Upper lobe of right lung (tissue), 1 donor: ENCODE results near the gene RINL. TPM values are rescaled to one million over a fixed set of nuclear protein-coding genes. Genes with fewer than 3 reads are reported as not detected.

Experiments used
- ATAC-seq: fragments of 200-7000 bp; cut with Tn5 transposase; one replicate; pipeline ENCODE4 v1.9.1; 2020; ENCODE audit warnings: mild to moderate bottlenecking, moderate library complexity
- DNase-seq: peaks from one replicate; pipeline ENCODE4 v3.0.0-alpha.2; 2020
- H3K27ac ChIP-seq: fragments of 200-600 bp; one replicate; pipeline ENCODE4 v1.8.0; 2022
- H3K27me3 ChIP-seq: fragments of 200-600 bp; one replicate; pipeline ENCODE4 v1.8.0; 2022; ENCODE audit warnings: mild to moderate bottlenecking
- H3K36me3 ChIP-seq: fragments of 200-600 bp; one replicate; pipeline ENCODE4 v1.8.0; 2022
- H3K4me1 ChIP-seq: fragments of 200-600 bp; one replicate; pipeline ENCODE4 v1.8.0; 2022
- H3K4me3 ChIP-seq: fragments of 200-600 bp; one replicate; pipeline ENCODE4 v1.8.0; 2022; ENCODE audit warnings: mild to moderate bottlenecking
- H3K9me3 ChIP-seq: fragments of 200-600 bp; one replicate; pipeline ENCODE4 v1.8.0; 2022
- CTCF ChIP-seq: fragments of 200-600 bp; IDR thresholded peaks from one replicate; pipeline ENCODE4 v1.8.0; 2022; ENCODE audit warnings: antibody characterized with exemption
- intact Hi-C: fragments of 100-400 bp; cut with DNase I; formaldehyde crosslinking; loops from one replicate; pipeline ENCODE4 v1.11.0; 2022
- total RNA-seq: library from RNA; stranded (reverse); fragmentation: NEBNext Ultra II Directional; extraction: Animal tissue kit (Norgen Biotek cat#: 25700); gene quantifications from one replicate; pipeline ENCODE4 v1.2.1, GENCODE V29; 2021
- donor health status: DM: no; HTN: yes; CAD: no; lungs with severe emphysema.

Gene RINL
- total RNA-seq, 1 donor from 2014 or later, result 12.0 TPM

GRCh38 chr19:38908911-38909310 lies 30.8 kb upstream of the RINL start:
- peaks cover 30% of the 10 kb centered on the region for H3K36me3 ChIP-seq
- no peaks in the 10 kb centered on the region for H3K9me3 ChIP-seq
- H3K4me3 ChIP-seq, result no peak overlapping the region
- DNase-seq (no peak), ATAC-seq (no peak)
- no peaks in the 10 kb centered on the region for H3K4me1 ChIP-seq
- intact Hi-C loops, result no loop called here
- no peak for TF ChIP-seq CTCF
- H3K27me3 ChIP-seq, result no peaks in the 10 kb centered on the region
- H3K27ac ChIP-seq, result no peak overlapping the region

- Histone ChIP-seq H3K4me1 (no peaks in the 10 kb centered on the region), H3K4me3 (no peak overlapping the region), H3K27ac (no peak overlapping the region), H3K9me3 (no peaks in the 10 kb centered on the region), H3K27me3 (no peaks in the 10 kb centered on the region), H3K36me3 (peaks cover 30% of the 10 kb centered on the region)
- TF ChIP-seq CTCF, result no peak
- intact Hi-C loops, result no loop called here
- no peak for DNase-seq
- ATAC-seq, result no peak
Observed at GRCh38 chr19:38907670-38908069, 29.6 kb upstream of the RINL start.

GRCh38 chr19:38907227-38907626 lies 29.2 kb upstream of the RINL start:
- no peak for TF ChIP-seq CTCF
- ATAC-seq, result no peak
- H3K36me3 ChIP-seq, result peaks cover 30% of the 10 kb centered on the region

GRCh38 chr19:38905620-38906019 lies 27.5 kb upstream of the RINL start:
- Histone ChIP-seq H3K27me3 (no peaks in the 10 kb centered on the region), H3K9me3 (no peaks in the 10 kb centered on the region), H3K4me1 (peaks cover 8% of the 10 kb centered on the region), H3K36me3 (peaks cover 30% of the 10 kb centered on the region), H3K4me3 (no peak overlapping the region), H3K27ac (no peak overlapping the region)
- DNase-seq, result no peak
- no peak for ATAC-seq
- no peak for TF ChIP-seq CTCF
- intact Hi-C loops, result no loop called here

More at GRCh38 chr19:38907227-38907626, 29.2 kb upstream of the RINL start:
- Histone ChIP-seq H3K4me3 (no peak overlapping the region), H3K27ac (no peak overlapping the region), H3K27me3 (no peaks in the 10 kb centered on the region), H3K9me3 (no peaks in the 10 kb centered on the region), H3K4me1 (no peaks in the 10 kb centered on the region)
- intact Hi-C loops, result no loop called here
- DNase-seq, result no peak

- Histone ChIP-seq H3K27ac (no peak overlapping the region), H3K9me3 (no peaks in the 10 kb centered on the region), H3K36me3 (peaks cover 30% of the 10 kb centered on the region), H3K27me3 (no peaks in the 10 kb centered on the region), H3K4me1 (peaks cover 8% of the 10 kb centered on the region), H3K4me3 (no peak overlapping the region)
- no peak for TF ChIP-seq CTCF
- DNase-seq (no peak), ATAC-seq (no peak)
- intact Hi-C loops, result no loop called here
Observed at GRCh38 chr19:38904581-38905539, 26.8 kb upstream of the RINL start.
